ENCODE results near the gene ARAP1.

The ARAP1 gene

DNA sequence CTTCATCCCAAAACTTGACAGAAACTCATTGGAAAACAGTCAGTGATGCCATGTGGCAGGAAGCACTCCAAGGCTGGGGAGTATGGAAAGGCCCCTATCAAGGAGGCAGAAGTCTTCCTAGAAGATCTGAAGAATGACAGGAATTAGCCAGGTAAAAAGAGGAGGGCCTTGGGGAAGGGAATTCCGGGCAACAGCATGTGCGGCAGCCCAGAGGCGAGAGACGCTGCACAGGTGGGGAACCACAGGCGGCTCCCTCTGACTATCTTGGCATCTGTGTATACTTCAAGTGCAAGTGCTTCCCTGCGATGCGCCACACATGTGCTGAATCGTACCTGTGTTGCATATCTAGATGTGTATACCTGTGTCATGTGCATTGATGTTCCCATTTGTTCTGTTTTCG is 90.7 kb downstream of the ARAP1 start:
- Histone ChIP-seq H3K27ac (ENCODE audit: low read length) (no peak overlapping the region), H3K36me3 (ENCODE audit: control insufficient read depth, insufficient read depth, low read length) (no peaks in the 10 kb centered on the region)
- WGBS (ENCODE audit: insufficient coverage, insufficient read length): no CpG with 5 or more reads among the region's 9 CpGs

DNA sequence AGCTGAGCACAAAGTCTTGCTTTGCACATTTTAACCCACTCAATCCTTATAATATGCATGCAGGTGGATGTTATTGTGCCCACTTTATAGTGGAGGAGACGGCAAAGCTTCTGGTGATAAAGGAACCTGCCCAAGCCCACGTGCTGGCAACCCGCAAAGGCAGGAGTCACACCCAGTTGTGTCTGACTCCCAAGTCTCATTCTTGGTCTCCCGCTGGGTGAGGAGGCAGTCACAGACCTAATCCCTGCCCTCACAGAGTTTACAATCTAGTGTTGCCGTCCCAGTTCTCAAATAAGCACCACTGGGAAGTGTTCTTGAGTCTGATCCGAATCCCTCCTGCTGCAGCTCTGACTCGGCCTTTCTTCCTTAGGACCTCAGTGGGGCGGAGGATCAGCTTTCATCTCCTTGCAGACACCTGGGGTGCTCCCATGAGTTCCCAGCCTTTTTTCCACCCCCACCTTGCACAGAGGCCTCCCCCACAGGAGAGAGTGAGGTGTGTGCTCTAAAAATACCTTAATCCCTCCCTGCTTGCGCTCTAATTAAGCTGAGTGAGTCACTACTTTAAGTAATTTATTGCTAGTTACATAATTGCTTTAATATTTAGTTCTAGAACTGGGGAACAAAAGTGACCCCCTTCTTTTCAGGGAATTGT is 93.1 kb downstream of the ARAP1 start:
- Histone ChIP-seq H3K27ac (ENCODE audit: low read length) (no peak overlapping the region), H3K27me3 (ENCODE audit: control insufficient read depth, insufficient read depth, low read length) (no peaks in the 10 kb centered on the region), H3K4me1 (ENCODE audit: control insufficient read depth, insufficient read depth, low read length) (peaks cover 2% of the 10 kb centered on the region), H3K36me3 (ENCODE audit: control insufficient read depth, insufficient read depth, low read length) (no peaks in the 10 kb centered on the region), H3K9me3 (ENCODE audit: control insufficient read depth, insufficient read depth, low read length) (no peaks in the 10 kb centered on the region), H3K4me3 (ENCODE audit: low read length) (no peak overlapping the region)
- DNase-seq (ENCODE audit: low read depth, low spot score): no peak
- no CpG with 5 or more reads among the region's 9 CpGs for WGBS (ENCODE audit: insufficient coverage, insufficient read length)

More for the DNA sequence above, 90.7 kb downstream of the ARAP1 start:
- no peak for DNase-seq (ENCODE audit: low read depth, low spot score)
- Histone ChIP-seq H3K27me3 (ENCODE audit: control insufficient read depth, insufficient read depth, low read length) (no peaks in the 10 kb centered on the region), H3K4me3 (ENCODE audit: low read length) (no peak overlapping the region), H3K4me1 (ENCODE audit: control insufficient read depth, insufficient read depth, low read length) (peaks cover 2% of the 10 kb centered on the region), H3K9me3 (ENCODE audit: control insufficient read depth, insufficient read depth, low read length) (no peaks in the 10 kb centered on the region)

DNA sequence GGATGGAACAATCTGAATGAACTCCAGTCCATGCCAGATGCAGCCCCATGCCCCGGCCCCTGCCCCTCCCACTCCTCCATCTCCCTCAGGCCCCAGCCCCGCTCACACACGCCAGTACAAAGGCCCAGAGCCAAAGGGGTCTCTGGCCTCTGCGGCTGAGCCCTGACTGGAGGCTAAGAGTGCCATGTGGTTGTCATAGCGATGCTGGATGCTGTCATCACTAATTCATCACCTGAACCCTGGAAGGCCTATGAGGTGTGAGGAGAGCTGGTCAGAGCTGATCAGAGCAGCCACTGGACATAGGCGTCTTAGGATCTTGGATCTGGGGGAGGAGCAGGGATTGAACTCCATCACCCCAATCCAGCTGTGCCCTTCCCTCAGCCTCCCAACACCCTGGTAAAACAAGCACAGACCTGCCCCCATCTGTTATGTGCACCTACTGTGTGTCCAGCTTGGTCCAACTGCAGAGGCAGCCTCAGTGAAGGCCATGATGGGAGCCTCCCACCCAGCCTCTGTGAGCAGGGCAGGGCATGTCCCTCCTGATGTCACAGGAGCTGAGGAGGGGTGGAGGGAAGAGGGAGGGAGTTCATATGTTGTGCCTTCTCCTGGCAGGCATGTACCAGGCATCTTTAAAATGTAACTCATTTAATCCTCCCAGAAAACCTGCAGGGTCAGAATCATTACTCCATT is 94.7 kb downstream of the ARAP1 start:
- H3K4me1 ChIP-seq (ENCODE audit: control insufficient read depth, insufficient read depth, low read length): peaks cover 2% of the 10 kb centered on the region
- no peaks in the 10 kb centered on the region for H3K27me3 ChIP-seq (ENCODE audit: control insufficient read depth, insufficient read depth, low read length)
- H3K27ac ChIP-seq (ENCODE audit: low read length): no peak overlapping the region
- no peak for DNase-seq (ENCODE audit: low read depth, low spot score)
- no peaks in the 10 kb centered on the region for H3K9me3 ChIP-seq (ENCODE audit: control insufficient read depth, insufficient read depth, low read length)
- no peak overlapping the region for H3K4me3 ChIP-seq (ENCODE audit: low read length)
- no CpG with 5 or more reads among the region's 6 CpGs for WGBS (ENCODE audit: insufficient coverage, insufficient read length)
- H3K36me3 ChIP-seq (ENCODE audit: control insufficient read depth, insufficient read depth, low read length): no peaks in the 10 kb centered on the region

GRCh38 chr11:72655896-72656464 is 96.2 kb downstream of the ARAP1 start:
- Histone ChIP-seq H3K27me3 (ENCODE audit: control insufficient read depth, insufficient read depth, low read length) (no peaks in the 10 kb centered on the region), H3K27ac (ENCODE audit: low read length) (no peak overlapping the region), H3K9me3 (ENCODE audit: control insufficient read depth, insufficient read depth, low read length) (no peaks in the 10 kb centered on the region), H3K4me1 (ENCODE audit: control insufficient read depth, insufficient read depth, low read length) (peaks cover 2% of the 10 kb centered on the region), H3K4me3 (ENCODE audit: low read length) (no peak overlapping the region), H3K36me3 (ENCODE audit: control insufficient read depth, insufficient read depth, low read length) (no peaks in the 10 kb centered on the region)
- DNase-seq (ENCODE audit: low read depth, low spot score): no peak
- no CpG with 5 or more reads among the region's 11 CpGs for WGBS (ENCODE audit: insufficient coverage, insufficient read length)

- H3K4me1 ChIP-seq (ENCODE audit: control insufficient read depth, insufficient read depth, low read length): peaks cover 2% of the 10 kb centered on the region
- H3K4me3 ChIP-seq (ENCODE audit: low read length): no peak overlapping the region
- no peaks in the 10 kb centered on the region for H3K9me3 ChIP-seq (ENCODE audit: control insufficient read depth, insufficient read depth, low read length)
- H3K36me3 ChIP-seq (ENCODE audit: control insufficient read depth, insufficient read depth, low read length): no peaks in the 10 kb centered on the region
- H3K27me3 ChIP-seq (ENCODE audit: control insufficient read depth, insufficient read depth, low read length): no peaks in the 10 kb centered on the region
- no peak overlapping the region for H3K27ac ChIP-seq (ENCODE audit: low read length)
- no CpG with 5 or more reads among the region's 8 CpGs for WGBS (ENCODE audit: insufficient coverage, insufficient read length)
- DNase-seq (ENCODE audit: low read depth, low spot score): no peak
Observed at GRCh38 chr11:72655014-72655413, 97.2 kb downstream of the ARAP1 start.

DNA sequence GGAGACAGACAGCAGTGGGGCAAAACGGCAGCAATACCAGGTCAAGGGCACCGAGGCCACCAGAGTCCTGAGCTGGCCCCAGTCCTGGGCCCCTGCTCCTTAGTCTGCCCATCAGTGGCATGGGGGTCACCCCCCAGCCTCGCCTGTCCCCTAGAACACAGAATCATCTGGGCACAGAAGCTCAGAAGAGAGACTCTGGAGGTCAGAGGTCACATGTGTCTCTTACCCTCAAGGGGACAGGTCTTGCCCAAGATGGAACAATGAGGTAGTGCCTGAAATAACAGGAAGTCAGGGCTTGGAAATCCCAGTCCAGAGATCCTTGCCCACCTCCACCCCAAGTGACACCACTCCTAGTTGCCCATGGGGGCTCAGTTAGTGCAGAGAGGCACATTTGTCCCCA is 98.6 kb downstream of the ARAP1 start:
- Histone ChIP-seq H3K27me3 (ENCODE audit: control insufficient read depth, insufficient read depth, low read length) (no peaks in the 10 kb centered on the region), H3K36me3 (ENCODE audit: control insufficient read depth, insufficient read depth, low read length) (no peaks in the 10 kb centered on the region), H3K4me1 (ENCODE audit: control insufficient read depth, insufficient read depth, low read length) (peaks cover 2% of the 10 kb centered on the region), H3K9me3 (ENCODE audit: control insufficient read depth, insufficient read depth, low read length) (no peaks in the 10 kb centered on the region), H3K27ac (ENCODE audit: low read length) (no peak overlapping the region), H3K4me3 (ENCODE audit: low read length) (no peak overlapping the region)
- no peak for DNase-seq (ENCODE audit: low read depth, low spot score)
- WGBS (ENCODE audit: insufficient coverage, insufficient read length): no CpG with 5 or more reads among the region's 3 CpGs

GRCh38 chr11:72652873-72653630 is 99.2 kb downstream of the ARAP1 start:
- no peak overlapping the region for H3K4me3 ChIP-seq (ENCODE audit: low read length)
- no peaks in the 10 kb centered on the region for H3K9me3 ChIP-seq (ENCODE audit: control insufficient read depth, insufficient read depth, low read length)
- H3K4me1 ChIP-seq (ENCODE audit: control insufficient read depth, insufficient read depth, low read length): peaks cover 2% of the 10 kb centered on the region
- no CpG with 5 or more reads among the region's 13 CpGs for WGBS (ENCODE audit: insufficient coverage, insufficient read length)
- H3K27ac ChIP-seq (ENCODE audit: low read length): no peak overlapping the region
- DNase-seq (ENCODE audit: low read depth, low spot score): no peak
- no peaks in the 10 kb centered on the region for H3K27me3 ChIP-seq (ENCODE audit: control insufficient read depth, insufficient read depth, low read length)
- no peaks in the 10 kb centered on the region for H3K36me3 ChIP-seq (ENCODE audit: control insufficient read depth, insufficient read depth, low read length)

DNA sequence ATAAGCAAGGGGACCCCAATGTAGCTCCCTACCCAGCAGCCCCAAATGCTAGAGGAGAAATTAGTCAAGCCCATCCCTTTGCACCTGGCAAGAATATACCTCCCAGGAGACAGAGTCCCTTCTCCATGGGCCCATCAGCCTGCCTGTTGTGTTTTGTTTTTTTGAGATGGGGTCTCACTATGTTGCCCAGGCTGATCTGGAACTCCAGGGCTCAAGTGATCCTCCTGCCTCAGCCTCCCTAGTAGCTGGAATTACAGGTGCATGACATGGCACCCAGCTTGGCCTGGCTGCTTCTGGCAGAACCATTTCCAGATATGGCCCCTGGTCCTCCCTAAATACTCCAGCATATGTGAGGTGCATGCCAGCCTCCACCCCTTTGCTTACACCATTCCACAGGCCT is 100.1 kb downstream of the ARAP1 start:
- no peaks in the 10 kb centered on the region for H3K27me3 ChIP-seq (ENCODE audit: control insufficient read depth, insufficient read depth, low read length)
- no peak for DNase-seq (ENCODE audit: low read depth, low spot score)
- no peak overlapping the region for H3K4me3 ChIP-seq (ENCODE audit: low read length)
- H3K27ac ChIP-seq (ENCODE audit: low read length): no peak overlapping the region
- H3K4me1 ChIP-seq (ENCODE audit: control insufficient read depth, insufficient read depth, low read length): peaks cover 2% of the 10 kb centered on the region
- H3K36me3 ChIP-seq (ENCODE audit: control insufficient read depth, insufficient read depth, low read length): no peaks in the 10 kb centered on the region
- no peaks in the 10 kb centered on the region for H3K9me3 ChIP-seq (ENCODE audit: control insufficient read depth, insufficient read depth, low read length)

DNA sequence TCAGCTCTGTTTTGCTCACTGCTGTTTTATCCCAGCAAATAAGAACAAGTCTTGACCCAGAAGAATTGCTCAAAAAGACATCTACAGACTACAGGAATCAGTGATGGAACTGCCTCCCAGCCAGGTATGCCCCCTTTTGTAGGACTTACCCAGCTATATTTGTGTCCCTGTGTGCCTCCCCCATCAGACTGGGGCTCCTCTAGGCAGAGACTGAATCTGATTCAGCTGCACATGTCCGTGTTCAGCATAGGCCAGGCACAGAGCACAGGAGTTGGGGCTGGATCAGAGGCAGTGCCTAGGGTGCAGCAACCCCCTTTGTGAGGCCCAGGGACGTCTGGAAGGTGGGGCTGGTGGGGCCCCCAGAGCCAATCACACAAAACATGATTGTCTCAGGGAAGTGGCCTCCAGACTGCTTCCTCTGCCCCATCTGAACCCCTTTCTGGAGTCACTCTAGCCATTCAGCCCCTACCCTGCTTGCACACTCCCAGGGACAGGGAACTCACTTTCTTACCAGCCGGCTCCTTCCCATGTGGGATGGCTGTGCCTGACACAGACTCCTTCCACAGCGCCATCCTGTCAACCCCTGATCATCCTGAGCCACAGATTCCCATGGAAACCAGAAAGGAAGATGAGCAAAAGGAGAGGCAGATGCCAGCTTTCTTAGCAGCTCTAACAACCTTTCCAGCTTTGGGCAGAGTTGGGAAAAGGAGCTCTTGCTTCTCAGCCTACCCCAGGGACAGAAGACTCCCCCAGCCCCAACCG is 102.8 kb downstream of the ARAP1 start:
- Histone ChIP-seq H3K4me3 (ENCODE audit: low read length) (no peak overlapping the region), H3K36me3 (ENCODE audit: control insufficient read depth, insufficient read depth, low read length) (no peaks in the 10 kb centered on the region), H3K27me3 (ENCODE audit: control insufficient read depth, insufficient read depth, low read length) (no peaks in the 10 kb centered on the region), H3K9me3 (ENCODE audit: control insufficient read depth, insufficient read depth, low read length) (no peaks in the 10 kb centered on the region), H3K27ac (ENCODE audit: low read length) (no peak overlapping the region), H3K4me1 (ENCODE audit: control insufficient read depth, insufficient read depth, low read length) (no peaks in the 10 kb centered on the region)
- DNase-seq (ENCODE audit: low read depth, low spot score): no peak
- WGBS (ENCODE audit: insufficient coverage, insufficient read length): no CpG with 5 or more reads among the region's 5 CpGs
